Brain microvascular endothelial cell (primary cell): ENCODE measurements around the gene ROS1.

Experiments used
- DNase-seq: peaks from one replicate; pipeline ENCODE4 v3.0.0-alpha.2; 2020
- H3K27ac ChIP-seq: fragments of 250-450 bp; sonication (Bioruptor Pico); 2 replicates; pipeline ENCODE4 v1.5.1; 2020; ENCODE audit warnings: mild to moderate bottlenecking, moderate library complexity
- H3K27me3 ChIP-seq: fragments of 250-450 bp; sonication (Bioruptor Pico); replicated peaks from 2 replicates; pipeline ENCODE4 v1.5.1; 2020; ENCODE audit warnings: mild to moderate bottlenecking
- H3K36me3 ChIP-seq: fragments of 250-450 bp; sonication (Bioruptor Pico); replicated peaks from 2 replicates; pipeline ENCODE4 v1.5.1; 2020; ENCODE audit warnings: mild to moderate bottlenecking
- H3K4me3 ChIP-seq: 2 replicates; pipeline ENCODE4 v1.5.1; 2011; ENCODE audit warnings: low read depth, mild to moderate bottlenecking, control low read depth, low read length, moderate library complexity
- in situ Hi-C: cut with HindIII; loops from 2 replicates; pipeline ENCODE4 v1.10.0; 2017; ENCODE audit warnings: low sequenced_read_pairs, low pct_ligation_motif_present
- TF ChIP-seq, protein P1 (sequence below): IDR thresholded peaks from 2 replicates; pipeline ENCODE4 v1.5.1; 2011; ENCODE audit warnings: low read depth, mild to moderate bottlenecking, moderate library complexity, low read length, control low read depth, inconsistent platforms; ENCODE audit errors: missing control alignments

ROS1 gene

DNA sequence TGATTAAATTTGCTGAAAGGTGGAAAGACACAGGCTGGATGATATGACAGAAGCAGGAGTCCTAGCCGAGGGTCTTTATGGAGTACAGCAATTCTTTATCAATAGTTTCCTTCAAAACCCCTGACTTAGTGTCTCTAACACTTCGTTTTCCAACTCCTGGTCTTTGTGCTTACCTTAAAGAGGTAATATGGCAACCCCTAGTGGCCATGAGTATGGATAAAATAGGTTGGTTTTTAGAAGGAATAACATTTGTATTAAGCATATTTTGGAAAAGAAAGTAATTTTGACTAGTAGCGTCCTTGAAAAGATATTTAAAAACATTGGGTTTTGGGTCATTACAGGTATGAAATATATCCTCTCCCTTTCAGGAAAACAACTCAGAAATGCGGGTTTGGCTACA is 108.5 kb downstream of the ROS1 start:
- Histone ChIP-seq H3K4me3 (no peak overlapping the region), H3K36me3 (no peaks in the 10 kb centered on the region), H3K27me3 (no peaks in the 10 kb centered on the region), H3K27ac (no peak overlapping the region)
- in situ Hi-C loops, result no loop called here
- TF ChIP-seq, protein P1, sequence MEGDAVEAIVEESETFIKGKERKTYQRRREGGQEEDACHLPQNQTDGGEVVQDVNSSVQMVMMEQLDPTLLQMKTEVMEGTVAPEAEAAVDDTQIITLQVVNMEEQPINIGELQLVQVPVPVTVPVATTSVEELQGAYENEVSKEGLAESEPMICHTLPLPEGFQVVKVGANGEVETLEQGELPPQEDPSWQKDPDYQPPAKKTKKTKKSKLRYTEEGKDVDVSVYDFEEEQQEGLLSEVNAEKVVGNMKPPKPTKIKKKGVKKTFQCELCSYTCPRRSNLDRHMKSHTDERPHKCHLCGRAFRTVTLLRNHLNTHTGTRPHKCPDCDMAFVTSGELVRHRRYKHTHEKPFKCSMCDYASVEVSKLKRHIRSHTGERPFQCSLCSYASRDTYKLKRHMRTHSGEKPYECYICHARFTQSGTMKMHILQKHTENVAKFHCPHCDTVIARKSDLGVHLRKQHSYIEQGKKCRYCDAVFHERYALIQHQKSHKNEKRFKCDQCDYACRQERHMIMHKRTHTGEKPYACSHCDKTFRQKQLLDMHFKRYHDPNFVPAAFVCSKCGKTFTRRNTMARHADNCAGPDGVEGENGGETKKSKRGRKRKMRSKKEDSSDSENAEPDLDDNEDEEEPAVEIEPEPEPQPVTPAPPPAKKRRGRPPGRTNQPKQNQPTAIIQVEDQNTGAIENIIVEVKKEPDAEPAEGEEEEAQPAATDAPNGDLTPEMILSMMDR, result peak; percentile 46
- peak; percentile 2 for DNase-seq

DNA sequence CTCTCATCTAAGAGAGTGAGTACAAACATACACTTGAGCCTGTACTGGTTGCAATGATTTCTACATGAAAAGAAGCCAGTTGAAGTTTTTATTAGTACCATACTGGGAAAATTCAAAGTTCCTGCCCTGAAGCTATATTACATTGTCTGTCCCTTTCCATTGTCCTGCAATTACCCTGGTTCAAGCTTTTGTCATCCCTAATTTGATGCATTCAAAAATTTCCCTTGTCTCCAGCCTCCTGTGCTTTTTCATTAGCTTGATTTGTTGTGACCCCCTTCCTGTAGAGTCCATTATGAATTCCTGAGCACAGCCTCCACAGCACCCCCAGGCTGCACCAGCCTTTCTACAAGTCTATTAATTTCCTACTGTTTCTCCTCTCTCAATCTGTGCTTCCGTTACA is 114.0 kb downstream of the ROS1 start:
- in situ Hi-C loops, result no loop called here
- H3K36me3 ChIP-seq, result no peaks in the 10 kb centered on the region
- no peak overlapping the region for H3K27ac ChIP-seq
- no peaks in the 10 kb centered on the region for H3K27me3 ChIP-seq
- TF ChIP-seq, protein P1, result no peak
- H3K4me3 ChIP-seq, result no peak overlapping the region
- no peak for DNase-seq

DNA sequence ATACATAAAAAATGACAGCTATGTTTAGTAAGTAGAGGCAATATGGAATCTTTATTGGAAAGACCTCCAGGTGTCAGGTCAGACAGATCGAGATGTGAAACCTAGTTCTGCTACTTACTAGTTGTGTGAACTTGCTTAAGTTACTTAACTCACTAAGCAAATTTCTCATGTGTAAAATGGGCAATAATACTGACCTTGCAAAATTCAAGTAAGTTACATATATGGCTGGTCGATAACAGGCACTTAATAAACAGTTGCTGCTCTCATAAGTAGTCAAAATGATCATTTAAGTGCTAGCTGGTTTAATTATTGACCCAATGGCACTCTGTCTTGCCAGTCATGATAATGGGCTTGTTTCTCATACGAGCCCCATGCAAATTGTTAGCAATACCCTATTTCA is 114.4 kb downstream of the ROS1 start:
- Histone ChIP-seq H3K27me3 (no peaks in the 10 kb centered on the region), H3K27ac (no peak overlapping the region), H3K36me3 (no peaks in the 10 kb centered on the region), H3K4me3 (no peak overlapping the region)
- in situ Hi-C loops, result no loop called here
- no peak for DNase-seq
- TF ChIP-seq, protein P1, result no peak

GRCh38 chr6:117309611-117310010 is 116.1 kb downstream of the ROS1 start:
- TF ChIP-seq, protein P1, result no peak
- DNase-seq, result no peak
- no peaks in the 10 kb centered on the region for H3K27me3 ChIP-seq
- H3K36me3 ChIP-seq, result no peaks in the 10 kb centered on the region
- no peak overlapping the region for H3K27ac ChIP-seq
- no peak overlapping the region for H3K4me3 ChIP-seq
- in situ Hi-C loops, result no loop called here

DNA sequence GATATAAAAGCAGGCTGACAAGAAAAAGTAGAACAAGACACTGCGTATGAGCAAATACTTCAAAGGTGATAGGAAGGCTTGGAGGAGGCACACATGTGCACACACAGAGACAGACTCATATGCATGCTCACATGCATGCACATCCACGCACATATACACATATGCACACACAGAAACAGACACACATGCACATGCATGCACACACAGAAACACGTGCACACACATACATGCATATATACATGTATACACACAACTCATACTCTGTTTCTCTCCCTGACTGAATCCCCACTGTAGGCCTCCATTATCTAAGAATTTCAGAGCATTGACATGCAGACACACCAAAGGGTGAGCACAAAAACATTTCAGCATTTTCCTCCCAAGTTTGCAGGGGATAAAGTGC is 116.7 kb downstream of the ROS1 start:
- no peaks in the 10 kb centered on the region for H3K27me3 ChIP-seq
- TF ChIP-seq, protein P1, result no peak
- in situ Hi-C loops, result no loop called here
- H3K27ac ChIP-seq, result no peak overlapping the region
- no peak overlapping the region for H3K4me3 ChIP-seq
- no peak for DNase-seq
- no peaks in the 10 kb centered on the region for H3K36me3 ChIP-seq

DNA sequence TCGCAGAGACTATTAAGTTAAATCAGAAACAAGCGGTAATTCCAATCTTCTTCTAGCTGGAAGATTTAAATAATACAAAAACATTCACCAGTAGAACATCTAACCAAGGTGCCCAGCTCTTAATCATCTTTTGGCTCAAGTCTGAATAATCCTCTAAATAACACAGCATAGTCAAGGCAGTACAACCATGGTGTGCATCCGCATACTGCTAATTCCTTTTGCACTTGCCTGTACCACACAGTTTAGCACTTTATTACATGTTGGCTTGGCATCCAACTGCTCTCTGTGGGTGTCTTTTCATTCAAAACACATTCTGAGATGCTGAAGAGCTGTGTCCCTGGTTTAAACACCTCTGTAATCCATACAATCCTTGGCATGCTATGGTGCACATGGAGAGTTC is 118.1 kb downstream of the ROS1 start:
- Histone ChIP-seq H3K27ac (no peak overlapping the region), H3K36me3 (no peaks in the 10 kb centered on the region), H3K4me3 (no peak overlapping the region), H3K27me3 (no peaks in the 10 kb centered on the region)
- TF ChIP-seq, protein P1, result no peak
- in situ Hi-C loops, result no loop called here
- DNase-seq, result no peak
